Heart left ventricle (tissue), 16 donors: ENCODE results near the gene PCBD2. TPM values are rescaled to one million over a fixed set of nuclear protein-coding genes. Genes with fewer than 3 reads are reported as not detected.
A peak's percentile ranks its signal among the peaks of the same experiment; 100 is the strongest.
"Not testable (repeated sequence)": the region's sequence is repeated elsewhere in the genome, so short reads cannot be mapped to it uniquely, and the experiment has no call there.

Experiments used
- ATAC-seq, 4 donors: fragments of 200-7000 bp; cut with Tn5 transposase; one replicate each; pipeline ENCODE4 v1.9.1; 2020 to 2022; ENCODE audit warnings: moderate library complexity in 4 of 4, mild to moderate bottlenecking in 3 of 4, moderate number of reproducible peaks in 1 of 4
- DNase-seq, 5 donors: peaks; one replicate each; pipeline ENCODE4 v3.0.0-alpha.2; 2020
- H3K27ac ChIP-seq, 12 donors: fragments of 200-600 bp; sonication (generic) in 4 of 12; one replicate each; pipeline versions ENCODE4 v1.5.0 to v1.8.0; 2016 to 2022; ENCODE audit warnings: mild to moderate bottlenecking in 2 of 12
- H3K27me3 ChIP-seq, 9 donors: fragments of 200-600 bp; sonication (generic) in 2 of 9; one replicate each; pipeline versions ENCODE4 v1.5.1 to v1.8.0; 2016 to 2022; ENCODE audit warnings: mild to moderate bottlenecking in 3 of 9
- H3K36me3 ChIP-seq, 9 donors: fragments of 200-600 bp; sonication (generic) in 2 of 9; one replicate each; pipeline versions ENCODE4 v1.5.0 to v1.8.0; 2018 to 2022; ENCODE audit warnings: mild to moderate bottlenecking in 2 of 9
- H3K4me1 ChIP-seq, 12 donors: fragments of 200-600 bp; sonication (generic) in 4 of 12; one replicate each; pipeline versions ENCODE4 v1.5.0 to v1.8.0; 2016 to 2022; ENCODE audit warnings: mild to moderate bottlenecking in 3 of 12
- H3K4me3 ChIP-seq, 12 donors: fragments of 200-600 bp; sonication (generic) in 4 of 12; one replicate each; pipeline versions ENCODE4 v1.5.0 to v1.8.0; 2017 to 2022; ENCODE audit warnings: mild to moderate bottlenecking in 9 of 12, moderate library complexity in 4 of 12
- H3K9me3 ChIP-seq, 12 donors: fragments of 200-600 bp; sonication (generic) in 4 of 12; one replicate each; pipeline versions ENCODE4 v1.5.0 to v1.8.0; 2016 to 2022; ENCODE audit warnings: mild to moderate bottlenecking in 1 of 12
- CTCF ChIP-seq, 12 donors: fragments of 200-600 bp; sonication (generic) in 4 of 12; IDR thresholded peaks; one replicate each; pipeline versions ENCODE4 v1.5.0 to v1.8.0; 2018 to 2022; ENCODE audit warnings: antibody characterized with exemption in 12 of 12, mild to moderate bottlenecking in 5 of 12
- POLR2A ChIP-seq, 2 donors: fragments of 450-650 bp; IDR thresholded peaks; one replicate each; pipeline ENCODE4 v1.6.1; 2017; ENCODE audit warnings: antibody characterized with exemption in 2 of 2, mild to moderate bottlenecking in 2 of 2, moderate library complexity in 2 of 2
- WGBS, 4 donors: extraction: QIAGEN DNeasy Blood & Tissue Kit in 2 of 4; methylation state at CpG; one replicate each; pipeline versions ENCODE4 v1.1.5 to v1.1.7; 2013 to 2018; 5-methylcytosine and 5-hydroxymethylcytosine counted together
- intact Hi-C, 10 donors: fragments of 100-400 bp; cut with DNase I; formaldehyde crosslinking; loops; one replicate each; pipeline versions ENCODE4 v1.11.1 to v1.14.2; 2022
- polyA plus RNA-seq, 2 donors: library from polyadenylated mRNA; stranded (reverse); fragments of 200-250 nt; gene quantifications; one replicate each; pipeline ENCODE4 v1.2.3, GENCODE V29; 2013
- total RNA-seq, 9 donors: library from RNA; depleted of rRNA in 2 of 9; stranded (reverse); fragments of >200 nt in 2 of 9; fragmentation: NEBNext Ultra II Directional in 3 of 9; extraction: Animal tissue kit (Norgen Biotek cat#: 25700) in 3 of 9; gene quantifications; one replicate each; pipeline versions ENCODE4 v1.1.0 to v1.2.4, GENCODE V29; 2016 to 2023
- donor health status: ischemic (EF 13 %, LVEDD 7.1; RV severe dilation, severe dysfunction).
- donor health status: healthy with polysubstance abuse.
- donor health status: DM: no; HTN: yes; CAD: no.
- donor health status: DM: no; HTN: no; CAD: no.
- donor health status: ischemic (EF 25% LVEDD 6.9; RV normal size, moderate dysfunction).
- donor health status: ischemic (EF 25% LVEDD 5.7; RV mildly dilated, moderate dysfunction).
- donor health status: healthy.
- donor health status: DM: yes; HTN: yes; CAD: no.
- donor health status: ischemic (EF 35%, LVEDD 5.7; RV mildly dilated, moderate dysfunction).
- donor health status: nonischemic (EF 11% LVEDD 7.7; RV severe dilation, severe dysfunction).
- donor health status: DM: yes; HTN: yes; CAD: no.
- donor health status: PGD.
- donor health status: ischemic (EF 29% LVEDD 5.4; RV normal size, mild dysfunction).
- donor health status: nonischemic (EF 23%, LVEDD 6.1; RV moderate dilation, normal function).

Gene PCBD2
- total and polyA plus RNA-seq, 11 donors, result 9.1 to 31.6 (median 19.7) TPM

GRCh38 chr5:134877159-134877558 lies 27.8 kb upstream of the PCBD2 start:
- Histone ChIP-seq H3K27me3 (no peaks in the 10 kb centered on the region), H3K36me3 (peaks cover 0 to 5% (median 0%) of the 10 kb centered on the region in 9 donors), H3K4me3 (no peak overlapping the region), H3K4me1 (peaks cover 0 to 51% (median 19%) of the 10 kb centered on the region in 12 donors), H3K9me3 (no peaks in the 10 kb centered on the region), H3K27ac (peak overlapping the region in 1 of 12 donors; percentile 98)
- intact Hi-C loops, result no loop called here
- no peak for ATAC-seq
- DNase-seq, result no peak
- no peak for TF ChIP-seq CTCF (IDR thresholded peaks at IDR 0.05)
- no peak for TF ChIP-seq POLR2A (IDR thresholded peaks at IDR 0.05)

- H3K9me3 ChIP-seq, result no peaks in the 10 kb centered on the region
- WGBS, 4 donors, result 84 to 89% (median 87%) methylated on average over 3 of the region's 3 CpGs
- no peak for DNase-seq
These were observed 26.5 kb upstream of the PCBD2 start for GRCh38 chr5:134878403-134878802.

GRCh38 chr5:134879456-134879855 lies 25.5 kb upstream of the PCBD2 start:
- intact Hi-C loops, result no loop called here
- Histone ChIP-seq H3K27ac (no peak overlapping the region), H3K9me3 (no peaks in the 10 kb centered on the region), H3K4me1 (peaks cover 0 to 45% (median 16%) of the 10 kb centered on the region in 12 donors), H3K4me3 (no peak overlapping the region), H3K27me3 (no peaks in the 10 kb centered on the region), H3K36me3 (peaks cover 0 to 5% (median 0%) of the 10 kb centered on the region in 9 donors)
- 47 to 72% (median 62%) methylated on average over 3 of the region's 3 CpGs for WGBS, 4 donors
- ATAC-seq, result no peak
- TF ChIP-seq CTCF (IDR thresholded peaks at IDR 0.05) (no peak), POLR2A (IDR thresholded peaks at IDR 0.05) (no peak)
- no peak for DNase-seq

More at GRCh38 chr5:134878403-134878802, 26.5 kb upstream of the PCBD2 start:
- Histone ChIP-seq H3K36me3 (peaks cover 0 to 5% (median 0%) of the 10 kb centered on the region in 9 donors), H3K27me3 (no peaks in the 10 kb centered on the region), H3K27ac (peak overlapping the region in 1 of 12 donors; percentile 2), H3K4me1 (peaks cover 0 to 51% (median 19%) of the 10 kb centered on the region in 12 donors), H3K4me3 (no peak overlapping the region)
- intact Hi-C loops, result no loop called here
- TF ChIP-seq CTCF (IDR thresholded peaks at IDR 0.05) (no peak), POLR2A (IDR thresholded peaks at IDR 0.05) (no peak)
- no peak for ATAC-seq

GRCh38 chr5:134880937-134881336 lies 24.0 kb upstream of the PCBD2 start:
- DNase-seq, H3K27me3 ChIP-seq, H3K36me3 ChIP-seq, H3K4me3 ChIP-seq, H3K9me3 ChIP-seq, intact Hi-C loops, ATAC-seq, H3K27ac ChIP-seq: not testable (repeated sequence)
- H3K4me1 ChIP-seq, result peaks cover 0 to 33% (median 9%) of the 10 kb centered on the region in 12 donors
- WGBS, 4 donors, result 66 to 78% (median 69%) methylated on average over 1 to 2 of the region's 3 CpGs

GRCh38 chr5:134881711-134882110 lies 23.2 kb upstream of the PCBD2 start:
- intact Hi-C loops, H3K27me3 ChIP-seq, DNase-seq, H3K4me3 ChIP-seq, H3K36me3 ChIP-seq, ATAC-seq, H3K9me3 ChIP-seq, H3K27ac ChIP-seq: not testable (repeated sequence)
- WGBS, 4 donors, result 90 to 96% (median 95%) methylated on average over 2 to 28 of the region's 30 CpGs; no CpG with 5 or more reads in 1 of the 4 donors
- peaks cover 0 to 28% (median 6%) of the 10 kb centered on the region in 12 donors for H3K4me1 ChIP-seq
